Measurements from ENCODE around the gene CIAO3.

CIAO3 gene

GRCh38 chr16:725041-725376, 15.8 kb downstream of the CIAO3 start:
- in situ Hi-C loops (cut with HindIII; ENCODE audit: low sequenced_read_pairs), result no loop called here

- in situ Hi-C loops (cut with HindIII; ENCODE audit: low sequenced_read_pairs), result no loop called here
These were observed 16.4 kb downstream of the CIAO3 start for GRCh38 chr16:724188-725040.

- in situ Hi-C loops (cut with HindIII; ENCODE audit: low sequenced_read_pairs), result no loop called here
These were observed 17.1 kb downstream of the CIAO3 start for GRCh38 chr16:723695-724094.

GRCh38 chr16:722835-723633, 17.8 kb downstream of the CIAO3 start:
- in situ Hi-C loops (cut with HindIII; ENCODE audit: low sequenced_read_pairs), result no loop called here

- in situ Hi-C loops (cut with HindIII; ENCODE audit: low sequenced_read_pairs), result no loop called here
These were observed 18.8 kb downstream of the CIAO3 start for GRCh38 chr16:721765-722540.

- in situ Hi-C loops (cut with HindIII; ENCODE audit: low sequenced_read_pairs), result no loop called here
These were observed 19.6 kb downstream of the CIAO3 start, which contains the start of gene ANTKMT for GRCh38 chr16:720990-721764. ANTKMT (plus strand) TSS chr16:721146; CDS start chr16:721275, 129 bp downstream.

GRCh38 chr16:720447-720989, 20.3 kb downstream of the CIAO3 start:
- in situ Hi-C loops (cut with HindIII; ENCODE audit: low sequenced_read_pairs), result no loop called here

GRCh38 chr16:719815-720446, 20.9 kb downstream of the CIAO3 start:
- in situ Hi-C loops (cut with HindIII; ENCODE audit: low sequenced_read_pairs), result loop anchor here (10.0 kb wide), 1 partner anchor 65 kb away; no protein-coding TSS in a partner anchor

- in situ Hi-C loops (cut with HindIII; ENCODE audit: low sequenced_read_pairs), result loop anchor here (10.0 kb wide), 1 partner anchor 64 kb away; no protein-coding TSS in a partner anchor
These were observed 21.9 kb downstream of the CIAO3 start for GRCh38 chr16:718922-719321.

GRCh38 chr16:718389-718788, 22.4 kb downstream of the CIAO3 start:
- in situ Hi-C loops (cut with HindIII; ENCODE audit: low sequenced_read_pairs), result loop anchor here (10.0 kb wide), 1 partner anchor 64 kb away; no protein-coding TSS in a partner anchor

- in situ Hi-C loops (cut with HindIII; ENCODE audit: low sequenced_read_pairs), result loop anchor here (10.0 kb wide), 1 partner anchor 63 kb away; no protein-coding TSS in a partner anchor
These were observed 23.1 kb downstream of the CIAO3 start for GRCh38 chr16:717450-718245.

- in situ Hi-C loops (cut with HindIII; ENCODE audit: low sequenced_read_pairs), result loop anchor here (10.0 kb wide), 1 partner anchor 62 kb away; no protein-coding TSS in a partner anchor
These were observed 23.9 kb downstream of the CIAO3 start for GRCh38 chr16:716768-717325.

GRCh38 chr16:716200-716568, 24.6 kb downstream of the CIAO3 start:
- in situ Hi-C loops (cut with HindIII; ENCODE audit: low sequenced_read_pairs), result loop anchor here (10.0 kb wide), 1 partner anchor 61 kb away; no protein-coding TSS in a partner anchor

- in situ Hi-C loops (cut with HindIII; ENCODE audit: low sequenced_read_pairs), result loop anchor here (10.0 kb wide), 1 partner anchor 61 kb away; no protein-coding TSS in a partner anchor
These were observed 25.2 kb downstream of the CIAO3 start for GRCh38 chr16:715477-716199.

- in situ Hi-C loops (cut with HindIII; ENCODE audit: low sequenced_read_pairs), result loop anchor here (5.0 to 10.0 kb wide), 2 partner anchors 60 to 262 kb away; no protein-coding TSS in a partner anchor
These were observed 26.0 kb downstream of the CIAO3 start, which contains the start of gene METRN for GRCh38 chr16:714558-715476. METRN (plus strand) TSS chr16:715118; CDS start chr16:715290, 172 bp downstream.

GRCh38 chr16:714079-714478, 26.7 kb downstream of the CIAO3 start:
- in situ Hi-C loops (cut with HindIII; ENCODE audit: low sequenced_read_pairs), result loop anchor here (5.0 to 10.0 kb wide), 2 partner anchors 59 to 263 kb away; no protein-coding TSS in a partner anchor
